H1 (cell line): ENCODE data around the gene RXFP4. TPM values are rescaled to one million over a fixed set of nuclear protein-coding genes. Genes with fewer than 3 reads are reported as not detected.

Experiments used
- CTCF ChIA-PET: fragments of 300-600 bp; sonication (Branson Sonifier 250); formaldehyde crosslinking; loops from one replicate; lab custom pipeline; 2021; ENCODE audit not compliant: partially characterized antibody; lab: Charles Lee
- POLR2A ChIA-PET: fragments of 300-600 bp; sonication (Branson Sonifier 250); formaldehyde crosslinking; loops from one replicate; lab custom pipeline; 2021; ENCODE audit warnings: inconsistent platforms; ENCODE audit not compliant: partially characterized antibody; lab: Charles Lee
- DNase-seq, 2 experiments: peaks; one replicate each; pipeline versions ENCODE4 v3.0.0 to v3.0.0-alpha.2; 2010 to 2022; ENCODE audit warnings: low spot score in 2 of 2, low read depth in 1 of 2, mixed read lengths in 1 of 2
- FAIRE-seq: peaks from 2 replicates; lab custom pipeline; 2011; peaks lifted over from hg19 to GRCh38; lab: Jason Lieb, UNC
- H2AFZ ChIP-seq: 2 replicates; pipeline ENCODE4 v1.8.1; 2012; ENCODE audit warnings: low read length, inconsistent platforms
- H2AK5ac ChIP-seq: 2 replicates; pipeline ENCODE4 v1.6.1; 2013; ENCODE audit warnings: low read depth, low read length
- H2BK120ac ChIP-seq: replicated peaks from 2 replicates; pipeline ENCODE3; 2013; ENCODE audit warnings: low read depth, low read length, inconsistent platforms
- H2BK12ac ChIP-seq: 2 replicates; pipeline ENCODE4 v1.6.1; 2013; ENCODE audit warnings: low read depth, low read length
- H2BK15ac ChIP-seq: 2 replicates; pipeline ENCODE4 v1.6.1; 2013; ENCODE audit warnings: low read length
- H2BK20ac ChIP-seq: 2 replicates; pipeline ENCODE4 v1.6.1; 2013; ENCODE audit warnings: low read length
- H2BK5ac ChIP-seq: 2 replicates; pipeline ENCODE4 v1.6.1; 2013; ENCODE audit warnings: low read depth, low read length
- H3K14ac ChIP-seq: 2 replicates; pipeline ENCODE4 v1.6.1; 2013; ENCODE audit warnings: inconsistent platforms; ENCODE audit not compliant: insufficient read length
- H3K18ac ChIP-seq: 2 replicates; pipeline ENCODE4 v1.6.1; 2013; ENCODE audit warnings: low read length; ENCODE audit errors: extremely low read depth
- H3K23ac ChIP-seq: 2 replicates; pipeline ENCODE4 v1.6.1; 2013; ENCODE audit warnings: inconsistent platforms; ENCODE audit not compliant: insufficient read length
- H3K23me2 ChIP-seq: 2 replicates; pipeline ENCODE4 v1.6.1; 2013; ENCODE audit warnings: low read depth, low read length
- H3K27ac ChIP-seq: 2 replicates; pipeline ENCODE4 v1.6.1; 2011; ENCODE audit warnings: low read depth, low read length, inconsistent platforms
- H3K27me3 ChIP-seq, 4 experiments: replicated peaks in 1 of 4; 1 replicate in 1 of 4; 2 replicates in 3 of 4; pipeline versions ENCODE4 v1.6.1 to v1.8.1; 2011 to 2013; ENCODE audit warnings: low read length in 3 of 4, mild to moderate bottlenecking in 3 of 4, inconsistent platforms in 2 of 4, mixed read lengths in 2 of 4, moderate library complexity in 1 of 4; ENCODE audit not compliant: control insufficient read depth in 3 of 4, insufficient read depth in 3 of 4; ENCODE audit errors: extremely low read depth in 1 of 4
- H3K36me3 ChIP-seq, 4 experiments: 2 replicates each; pipeline versions ENCODE4 v1.6.1 to v1.8.1; 2011 to 2013; ENCODE audit warnings: mild to moderate bottlenecking in 4 of 4, low read length in 3 of 4, moderate library complexity in 2 of 4, control low read depth in 1 of 4, inconsistent platforms in 1 of 4; ENCODE audit not compliant: insufficient read depth in 4 of 4, control insufficient read depth in 2 of 4
- H3K4ac ChIP-seq: replicated peaks from 2 replicates; pipeline ENCODE3; 2013; ENCODE audit warnings: low read length, low read depth, mixed read lengths, inconsistent platforms; ENCODE audit not compliant: insufficient read length
- H3K4me1 ChIP-seq, 4 experiments: replicated peaks in 1 of 4; 1 replicate in 1 of 4; 2 replicates in 3 of 4; pipeline versions ENCODE4 v1.6.1 to v1.8.1; 2011 to 2013; ENCODE audit warnings: low read length in 3 of 4, inconsistent platforms in 2 of 4, mixed read lengths in 1 of 4; ENCODE audit not compliant: insufficient read depth in 4 of 4, control insufficient read depth in 3 of 4
- H3K4me2 ChIP-seq, 2 experiments: 2 replicates each; pipeline versions ENCODE4 v1.6.1 to v1.8.1; 2011 to 2013; ENCODE audit warnings: low read depth in 2 of 2, low read length in 2 of 2, control low read depth in 1 of 2, inconsistent platforms in 1 of 2, mild to moderate bottlenecking in 1 of 2; ENCODE audit not compliant: insufficient read depth in 1 of 2
- H3K4me3 ChIP-seq, 4 experiments: fragments of 200-600, 300-600 bp in 1 of 4; sonication (generic), shearing (Covaris generic), sonication (Bioruptor Twin) in 1 of 4; 2 replicates each; pipeline versions ENCODE4 v1.5.1 to v1.8.1; 2011 to 2016; ENCODE audit warnings: low read length in 4 of 4, low read depth in 3 of 4, control low read depth in 2 of 4, inconsistent platforms in 2 of 4, mild to moderate bottlenecking in 2 of 4, mixed read lengths in 1 of 4, moderate library complexity in 1 of 4; ENCODE audit not compliant: insufficient read depth in 2 of 4; ENCODE audit errors: extremely low read depth in 1 of 4
- H3K56ac ChIP-seq: replicated peaks from 2 replicates; pipeline ENCODE3; 2013; ENCODE audit warnings: low read depth, mild to moderate bottlenecking, mixed read lengths, low read length, inconsistent platforms; ENCODE audit not compliant: insufficient read length
- H3K79me1 ChIP-seq: 2 replicates; pipeline ENCODE4 v1.6.1; 2013; ENCODE audit warnings: low read depth, low read length, control low read depth
- H3K79me2 ChIP-seq, 2 experiments: 2 replicates each; pipeline versions ENCODE4 v1.6.1 to v1.8.1; 2012 to 2013; ENCODE audit warnings: low read length in 2 of 2, mild to moderate bottlenecking in 2 of 2, inconsistent platforms in 1 of 2; ENCODE audit not compliant: insufficient read depth in 2 of 2, control insufficient read depth in 1 of 2
- H3K9ac ChIP-seq, 4 experiments: replicated peaks in 1 of 4; 1 replicate in 1 of 4; 2 replicates in 3 of 4; pipeline versions ENCODE4 v1.6.1 to v1.8.1; 2011 to 2013; ENCODE audit warnings: low read depth in 3 of 4, low read length in 3 of 4, control low read depth in 2 of 4, mild to moderate bottlenecking in 2 of 4, moderate library complexity in 2 of 4, inconsistent platforms in 1 of 4; ENCODE audit errors: extremely low read depth in 1 of 4
- H3K9me3 ChIP-seq, 2 experiments: 2 replicates each; pipeline versions ENCODE4 v1.6.1 to v1.8.1; 2012 to 2013; ENCODE audit warnings: mild to moderate bottlenecking in 2 of 2, moderate library complexity in 2 of 2, control low read depth in 1 of 2, inconsistent platforms in 1 of 2, low read depth in 1 of 2, low read length in 1 of 2, mixed read lengths in 1 of 2; ENCODE audit not compliant: insufficient read depth in 2 of 2
- H4K20me1 ChIP-seq, 2 experiments: replicated peaks in 1 of 2; 2 replicates each; pipeline versions ENCODE3 to v1.8.1; 2011 to 2013; ENCODE audit warnings: inconsistent platforms in 2 of 2, low read length in 2 of 2, mild to moderate bottlenecking in 1 of 2; ENCODE audit not compliant: insufficient read depth in 2 of 2, control insufficient read depth in 1 of 2
- H4K5ac ChIP-seq: 2 replicates; pipeline ENCODE4 v1.6.1; 2013; ENCODE audit warnings: low read length, low read depth, mixed read lengths, inconsistent platforms; ENCODE audit not compliant: insufficient read length
- H4K8ac ChIP-seq: 2 replicates; pipeline ENCODE4 v1.8.0; 2013; ENCODE audit warnings: mild to moderate bottlenecking, moderate library complexity, low read length, inconsistent platforms; ENCODE audit not compliant: insufficient read depth; ENCODE audit errors: extremely low read depth
- H4K91ac ChIP-seq: replicated peaks from 2 replicates; pipeline ENCODE3; 2013; ENCODE audit warnings: low read length, mixed read lengths, inconsistent platforms; ENCODE audit not compliant: insufficient read length
- ASH2L ChIP-seq: fragments of 200-600, 300-600 bp; sonication (generic); IDR thresholded peaks from one replicate; pipeline ENCODE4 v1.7.1; 2017; ENCODE audit warnings: low read length
- CBX8 ChIP-seq: fragments of 300-800, 300-1000 bp; sonication (generic); IDR thresholded peaks from 2 replicates; pipeline ENCODE4 v1.7.1; 2016; ENCODE audit warnings: low read depth, low read length, borderline replicate concordance
- NANOG ChIP-seq: IDR thresholded peaks from 2 replicates; pipeline ENCODE4 v1.6.1; 2011; ENCODE audit warnings: low read length, low read depth, mild to moderate bottlenecking, inconsistent platforms; ENCODE audit not compliant: insufficient read depth, poor library complexity, severe bottlenecking
- RXRA ChIP-seq: IDR thresholded peaks from 2 replicates; pipeline ENCODE4 v1.6.1; 2011; ENCODE audit warnings: low read depth, mild to moderate bottlenecking, low read length, moderate library complexity; ENCODE audit not compliant: insufficient read depth
- SAP30 ChIP-seq: fragments of 300-600 bp; sonication (generic); IDR thresholded peaks from 2 replicates; pipeline ENCODE4 v1.7.1; 2012; ENCODE audit warnings: low read length, moderate library complexity, mild to moderate bottlenecking, inconsistent platforms; ENCODE audit not compliant: insufficient read depth, insufficient replicate concordance
- WGBS, 2 experiments: shearing (Covaris generic) in 1 of 2; methylation state at CpG; one replicate each; pipeline versions ENCODE4 v1.1.6 to v1.1.7; 2013 to 2015; ENCODE audit warnings: low lambda C conversion rate in 2 of 2, mixed read lengths in 2 of 2, inconsistent platforms in 1 of 2, low coverage in 1 of 2, missing lambda C conversion rate in 1 of 2; ENCODE audit not compliant: insufficient replicate concordance in 2 of 2, insufficient coverage in 1 of 2, insufficient read length in 1 of 2; ENCODE audit errors: extremely low coverage in 1 of 2, missing lambda C conversion rate in 1 of 2; 5-methylcytosine and 5-hydroxymethylcytosine counted together
- polyA plus RNA-seq, 7 experiments: library from polyadenylated mRNA; depleted of rRNA in 3 of 7; stranded (reverse) in 5 of 7; unstranded in 2 of 7; fragments of >200 nt in 5 of 7; fragments of 200-250 nt in 2 of 7; gene quantifications; 1 replicate in 5 of 7; 2 replicates in 1 of 7; 4 replicates in 1 of 7; pipeline versions ENCODE4 v1.2.1 to v1.2.3, GENCODE V29; 2011 to 2013; ENCODE audit warnings: missing spikeins in 2 of 7, mixed read lengths in 2 of 7
- total RNA-seq: library from RNA; stranded (reverse); fragmentation: NEBNext Ultra II Directional; extraction: Animal tissue kit (Norgen Biotek cat#: 25700); gene quantifications from 2 replicates; pipeline ENCODE4 v1.2.1, GENCODE V29; 2021
- TF ChIP-seq, protein P1 (sequence below): IDR thresholded peaks from 2 replicates; pipeline ENCODE4 v1.6.1; 2011; ENCODE audit warnings: low read length, improper control_type of control experiment
- TF ChIP-seq, protein P2 (sequence below): IDR thresholded peaks from 2 replicates; pipeline ENCODE4 v1.6.1; 2011; ENCODE audit warnings: low read depth, mild to moderate bottlenecking, low read length; ENCODE audit not compliant: insufficient read depth

The RXFP4 gene
- total and polyA plus RNA-seq, 2 of the 8 experiments (the other 6 are each of a cell fraction or from before 2014, with no cell fraction given): not detected

DNA sequence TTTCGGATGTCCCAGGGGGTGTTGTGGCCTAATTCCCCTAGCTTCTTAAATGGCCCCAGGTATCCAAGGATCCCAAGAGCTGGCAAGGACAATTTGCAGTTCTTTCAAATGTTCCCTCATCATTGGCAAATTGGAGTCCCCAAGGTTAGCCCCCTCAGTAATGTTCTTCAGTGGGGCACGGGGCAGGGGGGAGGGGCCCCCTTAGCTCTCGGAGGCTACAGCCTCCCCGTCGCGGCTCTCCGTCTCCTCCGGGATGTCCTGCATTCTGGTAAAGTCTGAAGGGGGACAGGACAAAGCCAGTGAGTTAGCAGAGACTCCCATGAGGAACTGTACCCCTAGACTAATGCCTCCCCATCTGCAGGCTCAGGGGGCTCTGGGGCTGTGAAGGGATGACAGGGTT lies 6.3 kb downstream of the RXFP4 start:
- CTCF ChIA-PET: interaction anchor here (0.8 to 3.0 kb wide), 6 partner anchors 10 to 118 kb away, joined by 4 to 17 read pairs (median 8); partner anchors contain the start of gene ARHGEF2
- no peaks in the 10 kb centered on the region for H3K9me3 ChIP-seq
- H4K5ac ChIP-seq: no peak overlapping the region
- no peak overlapping the region for H3K4me2 ChIP-seq
- H3K27ac ChIP-seq: no peak overlapping the region
- DNase-seq (no peak), FAIRE-seq (no peak)
- no peak overlapping the region for H2BK15ac ChIP-seq
- no peak overlapping the region for H3K23ac ChIP-seq
- H2BK5ac ChIP-seq: no peak overlapping the region
- peaks cover 0 to 5% of the 10 kb centered on the region in 2 experiments for H4K20me1 ChIP-seq
- POLR2A ChIA-PET: interaction anchor here (0.6 to 1.7 kb wide), 7 partner anchors 10 to 223 kb away, joined by 3 to 4 read pairs (median 3); partner anchors contain the start of gene ARHGEF2
- H2BK120ac ChIP-seq: no peak overlapping the region
- H3K79me1 ChIP-seq: no peaks in the 10 kb centered on the region
- no peak overlapping the region for H2AFZ ChIP-seq
- H2AK5ac ChIP-seq: no peak overlapping the region
- H3K36me3 ChIP-seq: peaks cover 26 to 63% (median 42%) of the 10 kb centered on the region in 4 experiments
- H2BK12ac ChIP-seq: no peak overlapping the region
- H3K18ac ChIP-seq: no peak overlapping the region
- H4K8ac ChIP-seq: no peak overlapping the region
- H3K4ac ChIP-seq: no peak overlapping the region
- no peak for TF ChIP-seq SAP30
- no peak for TF ChIP-seq NANOG
- TF ChIP-seq, protein P1, sequence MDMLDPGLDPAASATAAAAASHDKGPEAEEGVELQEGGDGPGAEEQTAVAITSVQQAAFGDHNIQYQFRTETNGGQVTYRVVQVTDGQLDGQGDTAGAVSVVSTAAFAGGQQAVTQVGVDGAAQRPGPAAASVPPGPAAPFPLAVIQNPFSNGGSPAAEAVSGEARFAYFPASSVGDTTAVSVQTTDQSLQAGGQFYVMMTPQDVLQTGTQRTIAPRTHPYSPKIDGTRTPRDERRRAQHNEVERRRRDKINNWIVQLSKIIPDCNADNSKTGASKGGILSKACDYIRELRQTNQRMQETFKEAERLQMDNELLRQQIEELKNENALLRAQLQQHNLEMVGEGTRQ: no peak
- TF ChIP-seq ASH2L: no peak
- no peak for TF ChIP-seq CBX8
- no peak for TF ChIP-seq RXRA
- TF ChIP-seq, protein P2, sequence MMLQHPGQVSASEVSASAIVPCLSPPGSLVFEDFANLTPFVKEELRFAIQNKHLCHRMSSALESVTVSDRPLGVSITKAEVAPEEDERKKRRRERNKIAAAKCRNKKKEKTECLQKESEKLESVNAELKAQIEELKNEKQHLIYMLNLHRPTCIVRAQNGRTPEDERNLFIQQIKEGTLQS: no peak
- H3K9ac ChIP-seq: no peak overlapping the region
- no peaks in the 10 kb centered on the region for H3K79me2 ChIP-seq
- WGBS, 2 experiments: 95% methylated on average over 4 of the region's 8 CpGs; no CpG with 5 or more reads in 1 of the 2 experiments
- H3K4me3 ChIP-seq: no peak overlapping the region
- no peak overlapping the region for H3K14ac ChIP-seq
- H3K56ac ChIP-seq: no peak overlapping the region
- no peak overlapping the region for H2BK20ac ChIP-seq
- no peak overlapping the region for H4K91ac ChIP-seq
- no peaks in the 10 kb centered on the region for H3K27me3 ChIP-seq
- peaks cover 0 to 8% (median 4%) of the 10 kb centered on the region in 4 experiments; a peak in 4 of 7 replicates for H3K4me1 ChIP-seq
- no peaks in the 10 kb centered on the region for H3K23me2 ChIP-seq
